ENCODE data around the gene ESYT2.

Gene ESYT2

GRCh38 chr7:158825628-158826289, 3.5 kb downstream of the ESYT2 start:
- Histone ChIP-seq H3K4me3 (ENCODE audit: insufficient read depth, low read depth, low read length) (no peak overlapping the region), H3K4me1 (ENCODE audit: control insufficient read depth, insufficient read depth, low read length) (peaks cover 7% of the 10 kb centered on the region), H3K27ac (ENCODE audit: insufficient read depth, low read depth, low read length, poor library complexity, severe bottlenecking) (no peak overlapping the region), H3K36me3 (ENCODE audit: control insufficient read depth, insufficient read depth, low read length) (no peaks in the 10 kb centered on the region), H3K27me3 (ENCODE audit: control insufficient read depth, insufficient read depth, low read length, poor library complexity, severe bottlenecking) (peaks cover 8% of the 10 kb centered on the region), H3K9me3 (ENCODE audit: control insufficient read depth, low read length) (no peaks in the 10 kb centered on the region)
- 91 to 96% methylated on average over 5 of the region's 8 CpGs for WGBS, 2 experiments

GRCh38 chr7:158824028-158824427, 5.3 kb downstream of the ESYT2 start:
- H3K4me1 ChIP-seq (ENCODE audit: control insufficient read depth, insufficient read depth, low read length), result peaks cover 9% of the 10 kb centered on the region

GRCh38 chr7:158821171-158822031, 7.9 kb downstream of the ESYT2 start:
- no peak overlapping the region for H3K4me3 ChIP-seq (ENCODE audit: insufficient read depth, low read depth, low read length)
- H3K27ac ChIP-seq (ENCODE audit: insufficient read depth, low read depth, low read length, poor library complexity, severe bottlenecking), result no peak overlapping the region
- peaks cover 26% of the 10 kb centered on the region for H3K4me1 ChIP-seq (ENCODE audit: control insufficient read depth, insufficient read depth, low read length)
- WGBS, 2 experiments, result 78 to 81% methylated on average over 13 to 14 of the region's 14 CpGs
- H3K27me3 ChIP-seq (ENCODE audit: control insufficient read depth, insufficient read depth, low read length, poor library complexity, severe bottlenecking), result no peaks in the 10 kb centered on the region
- H3K9me3 ChIP-seq (ENCODE audit: control insufficient read depth, low read length), result no peaks in the 10 kb centered on the region
- no peaks in the 10 kb centered on the region for H3K36me3 ChIP-seq (ENCODE audit: control insufficient read depth, insufficient read depth, low read length)

More at GRCh38 chr7:158824028-158824427, 5.3 kb downstream of the ESYT2 start:
- Histone ChIP-seq H3K9me3 (ENCODE audit: control insufficient read depth, low read length) (no peaks in the 10 kb centered on the region), H3K4me3 (ENCODE audit: insufficient read depth, low read depth, low read length) (no peak overlapping the region), H3K27ac (ENCODE audit: insufficient read depth, low read depth, low read length, poor library complexity, severe bottlenecking) (no peak overlapping the region), H3K27me3 (ENCODE audit: control insufficient read depth, insufficient read depth, low read length, poor library complexity, severe bottlenecking) (no peaks in the 10 kb centered on the region), H3K36me3 (ENCODE audit: control insufficient read depth, insufficient read depth, low read length) (no peaks in the 10 kb centered on the region)
- 65 to 70% methylated on average over 4 of the region's 4 CpGs for WGBS, 2 experiments

GRCh38 chr7:158820656-158821055, 8.7 kb downstream of the ESYT2 start:
- no peak overlapping the region for H3K27ac ChIP-seq (ENCODE audit: insufficient read depth, low read depth, low read length, poor library complexity, severe bottlenecking)

GRCh38 chr7:158819571-158820203, 9.6 kb downstream of the ESYT2 start:
- Histone ChIP-seq H3K4me1 (ENCODE audit: control insufficient read depth, insufficient read depth, low read length) (peaks cover 43% of the 10 kb centered on the region), H3K4me3 (ENCODE audit: insufficient read depth, low read depth, low read length) (no peak overlapping the region), H3K27ac (ENCODE audit: insufficient read depth, low read depth, low read length, poor library complexity, severe bottlenecking) (peak overlapping the region; percentile 10), H3K9me3 (ENCODE audit: control insufficient read depth, low read length) (no peaks in the 10 kb centered on the region), H3K36me3 (ENCODE audit: control insufficient read depth, insufficient read depth, low read length) (no peaks in the 10 kb centered on the region), H3K27me3 (ENCODE audit: control insufficient read depth, insufficient read depth, low read length, poor library complexity, severe bottlenecking) (no peaks in the 10 kb centered on the region)
- WGBS, 2 experiments, result 87 to 91% methylated on average over 5 of the region's 7 CpGs

More at GRCh38 chr7:158820656-158821055, 8.7 kb downstream of the ESYT2 start:
- Histone ChIP-seq H3K36me3 (ENCODE audit: control insufficient read depth, insufficient read depth, low read length) (no peaks in the 10 kb centered on the region), H3K4me1 (ENCODE audit: control insufficient read depth, insufficient read depth, low read length) (peaks cover 34% of the 10 kb centered on the region), H3K9me3 (ENCODE audit: control insufficient read depth, low read length) (no peaks in the 10 kb centered on the region), H3K27me3 (ENCODE audit: control insufficient read depth, insufficient read depth, low read length, poor library complexity, severe bottlenecking) (no peaks in the 10 kb centered on the region), H3K4me3 (ENCODE audit: insufficient read depth, low read depth, low read length) (no peak overlapping the region)
- 92 to 100% methylated on average over 2 to 3 of the region's 3 CpGs for WGBS, 2 experiments

- no peaks in the 10 kb centered on the region for H3K36me3 ChIP-seq (ENCODE audit: control insufficient read depth, insufficient read depth, low read length)
- H3K27ac ChIP-seq (ENCODE audit: insufficient read depth, low read depth, low read length, poor library complexity, severe bottlenecking), result peak overlapping the region; percentile 79
- no peaks in the 10 kb centered on the region for H3K9me3 ChIP-seq (ENCODE audit: control insufficient read depth, low read length)
- no peaks in the 10 kb centered on the region for H3K27me3 ChIP-seq (ENCODE audit: control insufficient read depth, insufficient read depth, low read length, poor library complexity, severe bottlenecking)
- no peak overlapping the region for H3K4me3 ChIP-seq (ENCODE audit: insufficient read depth, low read depth, low read length)
- WGBS, 2 experiments, result 34 to 35% methylated on average over 15 of the region's 15 CpGs
- H3K4me1 ChIP-seq (ENCODE audit: control insufficient read depth, insufficient read depth, low read length), result peaks cover 46% of the 10 kb centered on the region
Measured at GRCh38 chr7:158818325-158819213, 10.7 kb downstream of the ESYT2 start.

GRCh38 chr7:158816995-158817394, 12.3 kb downstream of the ESYT2 start:
- Histone ChIP-seq H3K9me3 (ENCODE audit: control insufficient read depth, low read length) (no peaks in the 10 kb centered on the region), H3K4me3 (ENCODE audit: insufficient read depth, low read depth, low read length) (no peak overlapping the region), H3K27me3 (ENCODE audit: control insufficient read depth, insufficient read depth, low read length, poor library complexity, severe bottlenecking) (no peaks in the 10 kb centered on the region), H3K27ac (ENCODE audit: insufficient read depth, low read depth, low read length, poor library complexity, severe bottlenecking) (no peak overlapping the region), H3K36me3 (ENCODE audit: control insufficient read depth, insufficient read depth, low read length) (no peaks in the 10 kb centered on the region), H3K4me1 (ENCODE audit: control insufficient read depth, insufficient read depth, low read length) (peaks cover 49% of the 10 kb centered on the region)
- WGBS, 2 experiments, result 49 to 69% methylated on average over 2 of the region's 2 CpGs

GRCh38 chr7:158816271-158816670, 13.0 kb downstream of the ESYT2 start:
- H3K4me3 ChIP-seq (ENCODE audit: insufficient read depth, low read depth, low read length), result no peak overlapping the region
- no peaks in the 10 kb centered on the region for H3K36me3 ChIP-seq (ENCODE audit: control insufficient read depth, insufficient read depth, low read length)
- H3K27me3 ChIP-seq (ENCODE audit: control insufficient read depth, insufficient read depth, low read length, poor library complexity, severe bottlenecking), result no peaks in the 10 kb centered on the region
- WGBS, 2 experiments, result 76 to 79% methylated on average over 3 of the region's 3 CpGs
- no peaks in the 10 kb centered on the region for H3K9me3 ChIP-seq (ENCODE audit: control insufficient read depth, low read length)
- H3K27ac ChIP-seq (ENCODE audit: insufficient read depth, low read depth, low read length, poor library complexity, severe bottlenecking), result peak overlapping the region; percentile 40
- H3K4me1 ChIP-seq (ENCODE audit: control insufficient read depth, insufficient read depth, low read length), result peaks cover 55% of the 10 kb centered on the region

- Histone ChIP-seq H3K27me3 (ENCODE audit: control insufficient read depth, insufficient read depth, low read length, poor library complexity, severe bottlenecking) (no peaks in the 10 kb centered on the region), H3K9me3 (ENCODE audit: control insufficient read depth, low read length) (no peaks in the 10 kb centered on the region), H3K27ac (ENCODE audit: insufficient read depth, low read depth, low read length, poor library complexity, severe bottlenecking) (peak overlapping the region; percentile 2), H3K36me3 (ENCODE audit: control insufficient read depth, insufficient read depth, low read length) (no peaks in the 10 kb centered on the region), H3K4me3 (ENCODE audit: insufficient read depth, low read depth, low read length) (no peak overlapping the region), H3K4me1 (ENCODE audit: control insufficient read depth, insufficient read depth, low read length) (peaks cover 56% of the 10 kb centered on the region)
- WGBS, 2 experiments, result 94 to 98% methylated on average over 6 of the region's 6 CpGs
Measured at GRCh38 chr7:158815800-158816128, 13.5 kb downstream of the ESYT2 start.
